Smooth muscle cell (in vitro differentiated cells): ENCODE measurements around the gene SUPT7L. TPM values are rescaled to one million over a fixed set of nuclear protein-coding genes. Genes with fewer than 3 reads are reported as not detected.

Source experiments
- DNase-seq: peaks from one replicate; lab custom pipeline; 2025; ENCODE audit not compliant: unreplicated experiment; lab: John Stamatoyannopoulos, UW
- H2AFZ ChIP-seq: fragments of 200-600 bp; sonication (generic); 2 replicates; pipeline ENCODE4 v1.6.0; 2016; ENCODE audit warnings: antibody characterized with exemption, low read depth, mild to moderate bottlenecking
- H3F3A ChIP-seq: fragments of 200-600 bp; sonication (generic); 2 replicates; pipeline ENCODE4 v1.6.0; 2017; ENCODE audit warnings: antibody characterized with exemption, low read depth
- H3K27ac ChIP-seq: fragments of 200-600 bp; sonication (generic); 2 replicates; pipeline ENCODE4 v1.5.1; 2016; ENCODE audit warnings: low read depth, mild to moderate bottlenecking
- H3K27me3 ChIP-seq: fragments of 200-600 bp; sonication (generic); 2 replicates; pipeline ENCODE4 v1.6.1; 2016; ENCODE audit warnings: low read depth, mild to moderate bottlenecking
- H3K36me3 ChIP-seq: fragments of 200-600 bp; sonication (generic); 2 replicates; pipeline ENCODE4 v1.5.1; 2016; ENCODE audit warnings: low read depth
- H3K4me1 ChIP-seq: fragments of 200-600 bp; sonication (generic); 2 replicates; pipeline ENCODE4 v1.5.1; 2016; ENCODE audit warnings: low read depth
- H3K4me2 ChIP-seq: fragments of 200-600 bp; sonication (generic); 2 replicates; pipeline ENCODE4 v1.6.0; 2016; ENCODE audit warnings: mild to moderate bottlenecking
- H3K4me3 ChIP-seq: fragments of 200-600 bp; sonication (generic); 2 replicates; pipeline ENCODE4 v1.5.1; 2016; ENCODE audit warnings: mild to moderate bottlenecking
- H3K79me2 ChIP-seq: fragments of 200-600 bp; sonication (generic); 2 replicates; pipeline ENCODE4 v1.6.0; 2016; ENCODE audit warnings: low read depth, mild to moderate bottlenecking
- H3K9ac ChIP-seq: fragments of 200-600 bp; sonication (generic); 2 replicates; pipeline ENCODE4 v1.6.0; 2016; ENCODE audit warnings: low read depth
- H3K9me3 ChIP-seq: fragments of 200-600 bp; sonication (generic); replicated peaks from 2 replicates; pipeline ENCODE4 v1.5.1; 2016; ENCODE audit warnings: low read depth
- H4K20me1 ChIP-seq: fragments of 200-600 bp; sonication (generic); 2 replicates; pipeline ENCODE4 v1.6.0; 2016; ENCODE audit warnings: low read depth
- WGBS: methylation state at CpG from one replicate; pipeline ENCODE4 v1.1.7; 2016; ENCODE audit warnings: low lambda C conversion rate; 5-methylcytosine and 5-hydroxymethylcytosine counted together
- polyA plus RNA-seq: library from polyadenylated mRNA; unstranded; fragments of >200 nt; fragmentation: Nextera tagmentation; extraction: Ambion mirVana; gene quantifications from 2 replicates; pipeline ENCODE4 v1.2.1, GENCODE V29; 2016
- total RNA-seq: library from RNA; depleted of rRNA; stranded (reverse); fragments of >200 nt; gene quantifications from 2 replicates; pipeline ENCODE4 v1.2.3, GENCODE V29; 2014
- TF ChIP-seq, protein P1 (sequence below): fragments of 200-600 bp; sonication (generic); IDR thresholded peaks from 2 replicates; pipeline ENCODE4 v1.5.1; 2017; ENCODE audit warnings: borderline replicate concordance, mild to moderate bottlenecking, antibody characterized with exemption; ENCODE audit not compliant: insufficient read depth, poor library complexity, severe bottlenecking

The SUPT7L gene
- total and polyA plus RNA-seq, 2 experiments from 2014 or later: 18.9 to 27.6 TPM

DNA sequence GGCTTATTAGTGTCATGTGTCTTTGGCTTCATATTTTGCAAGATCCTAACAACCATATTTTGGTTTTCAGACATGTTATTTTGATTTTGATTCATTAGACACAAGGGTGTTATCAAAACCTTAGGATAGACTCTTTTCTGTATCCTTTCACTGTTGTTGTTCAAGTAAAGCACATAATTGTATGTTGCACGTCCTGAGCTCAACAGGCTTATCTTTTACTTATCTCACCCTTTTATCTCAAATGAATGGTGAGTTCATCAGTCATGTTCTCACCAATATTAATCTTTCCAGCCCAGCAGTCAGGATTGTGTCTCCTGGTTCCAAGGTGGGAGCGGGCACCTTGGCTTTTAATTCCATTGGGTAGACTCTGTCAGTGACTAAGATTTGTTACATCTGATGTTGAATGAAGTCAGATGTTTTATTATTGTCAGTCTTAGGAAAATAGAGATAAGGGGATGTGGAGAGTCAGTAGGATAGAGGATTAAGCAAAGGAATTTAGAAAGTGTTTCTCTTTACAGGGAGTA, 22.6 kb downstream of the SUPT7L start:
- Histone ChIP-seq H3K79me2 (no peaks in the 10 kb centered on the region), H3K27me3 (no peaks in the 10 kb centered on the region), H2AFZ (no peak overlapping the region), H3K27ac (no peak overlapping the region), H3K4me1 (no peaks in the 10 kb centered on the region), H3F3A (no peaks in the 10 kb centered on the region), H3K9ac (no peak overlapping the region), H4K20me1 (no peaks in the 10 kb centered on the region), H3K9me3 (no peaks in the 10 kb centered on the region), H3K36me3 (peaks cover 27% of the 10 kb centered on the region), H3K4me3 (no peak overlapping the region), H3K4me2 (no peak overlapping the region)
- DNase-seq: no peak
- WGBS: 81% methylated on average over 2 of the region's 2 CpGs
- TF ChIP-seq, protein P1, sequence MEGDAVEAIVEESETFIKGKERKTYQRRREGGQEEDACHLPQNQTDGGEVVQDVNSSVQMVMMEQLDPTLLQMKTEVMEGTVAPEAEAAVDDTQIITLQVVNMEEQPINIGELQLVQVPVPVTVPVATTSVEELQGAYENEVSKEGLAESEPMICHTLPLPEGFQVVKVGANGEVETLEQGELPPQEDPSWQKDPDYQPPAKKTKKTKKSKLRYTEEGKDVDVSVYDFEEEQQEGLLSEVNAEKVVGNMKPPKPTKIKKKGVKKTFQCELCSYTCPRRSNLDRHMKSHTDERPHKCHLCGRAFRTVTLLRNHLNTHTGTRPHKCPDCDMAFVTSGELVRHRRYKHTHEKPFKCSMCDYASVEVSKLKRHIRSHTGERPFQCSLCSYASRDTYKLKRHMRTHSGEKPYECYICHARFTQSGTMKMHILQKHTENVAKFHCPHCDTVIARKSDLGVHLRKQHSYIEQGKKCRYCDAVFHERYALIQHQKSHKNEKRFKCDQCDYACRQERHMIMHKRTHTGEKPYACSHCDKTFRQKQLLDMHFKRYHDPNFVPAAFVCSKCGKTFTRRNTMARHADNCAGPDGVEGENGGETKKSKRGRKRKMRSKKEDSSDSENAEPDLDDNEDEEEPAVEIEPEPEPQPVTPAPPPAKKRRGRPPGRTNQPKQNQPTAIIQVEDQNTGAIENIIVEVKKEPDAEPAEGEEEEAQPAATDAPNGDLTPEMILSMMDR: no peak

DNA sequence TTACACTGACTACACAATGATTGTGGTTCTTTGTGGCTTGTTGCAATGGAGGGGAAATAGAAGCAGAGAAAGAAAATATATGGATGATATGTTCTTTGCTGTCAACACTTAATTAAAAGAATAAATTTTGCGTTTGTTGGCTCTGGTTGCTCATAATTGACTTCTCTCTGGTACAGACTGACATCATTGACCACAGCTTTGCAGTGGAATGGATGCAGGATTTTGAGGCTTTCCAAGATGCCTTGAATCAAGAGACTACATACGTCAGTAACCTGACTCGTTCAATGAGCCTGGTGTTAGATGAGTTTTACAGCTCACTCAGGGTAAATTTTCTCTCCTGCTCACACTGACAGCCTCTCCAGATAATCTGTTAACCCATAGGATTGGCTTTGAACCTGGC, 24.7 kb downstream of the SUPT7L start:
- DNase-seq: no peak
- no peaks in the 10 kb centered on the region for H3K4me1 ChIP-seq
- no peaks in the 10 kb centered on the region for H3K9me3 ChIP-seq
- H3K36me3 ChIP-seq: peaks cover 37% of the 10 kb centered on the region
- H3K9ac ChIP-seq: peak overlapping the region; percentile 4
- no peak overlapping the region for H2AFZ ChIP-seq
- TF ChIP-seq, protein P1: no peak
- no peak overlapping the region for H3K4me3 ChIP-seq
- H3K27ac ChIP-seq: peak overlapping the region; percentile 65
- WGBS: 72% methylated on average over 3 of the region's 3 CpGs
- no peaks in the 10 kb centered on the region for H3F3A ChIP-seq
- no peak overlapping the region for H3K4me2 ChIP-seq
- H3K79me2 ChIP-seq: no peaks in the 10 kb centered on the region
- H3K27me3 ChIP-seq: no peaks in the 10 kb centered on the region
- no peaks in the 10 kb centered on the region for H4K20me1 ChIP-seq

DNA sequence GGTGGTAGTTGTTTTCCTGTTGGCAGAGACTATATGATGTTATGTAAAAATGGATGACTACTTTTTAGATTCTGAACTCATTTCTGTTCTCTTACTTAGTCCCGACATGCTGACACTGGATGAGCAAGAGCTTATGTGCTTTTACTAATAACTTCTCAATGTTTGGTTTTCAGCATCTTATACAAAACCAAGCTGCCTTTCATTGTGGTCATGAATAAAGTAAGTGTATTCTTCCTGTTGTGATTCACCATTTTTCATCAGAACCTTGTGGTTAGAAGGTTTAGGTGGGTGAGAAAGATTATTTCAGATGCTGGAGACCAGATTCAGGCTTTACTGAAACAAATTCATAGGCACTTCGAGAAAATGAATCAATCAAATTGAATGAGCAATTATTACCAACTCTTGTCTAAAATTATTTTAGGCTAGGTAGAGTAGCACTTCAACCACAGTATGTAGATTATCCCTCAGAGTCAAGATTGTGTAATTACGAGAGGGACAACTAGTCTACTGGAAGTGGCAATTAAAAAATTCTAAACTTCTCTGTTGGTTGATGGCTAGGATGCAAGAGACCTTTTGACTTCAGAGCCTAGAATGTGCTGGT, 25.3 kb downstream of the SUPT7L start:
- TF ChIP-seq, protein P1: no peak
- H3K9ac ChIP-seq: peak overlapping the region; percentile 4
- no peaks in the 10 kb centered on the region for H4K20me1 ChIP-seq
- H3K4me3 ChIP-seq: no peak overlapping the region
- H3K36me3 ChIP-seq: peaks cover 37% of the 10 kb centered on the region
- H3K4me2 ChIP-seq: no peak overlapping the region
- H3K4me1 ChIP-seq: no peaks in the 10 kb centered on the region
- H3K79me2 ChIP-seq: no peaks in the 10 kb centered on the region
- no peaks in the 10 kb centered on the region for H3K9me3 ChIP-seq
- 87% methylated on average over 3 of the region's 3 CpGs for WGBS
- DNase-seq: no peak
- H3K27ac ChIP-seq: peak overlapping the region; percentile 64
- H3K27me3 ChIP-seq: no peaks in the 10 kb centered on the region
- no peaks in the 10 kb centered on the region for H3F3A ChIP-seq
- H2AFZ ChIP-seq: no peak overlapping the region

DNA sequence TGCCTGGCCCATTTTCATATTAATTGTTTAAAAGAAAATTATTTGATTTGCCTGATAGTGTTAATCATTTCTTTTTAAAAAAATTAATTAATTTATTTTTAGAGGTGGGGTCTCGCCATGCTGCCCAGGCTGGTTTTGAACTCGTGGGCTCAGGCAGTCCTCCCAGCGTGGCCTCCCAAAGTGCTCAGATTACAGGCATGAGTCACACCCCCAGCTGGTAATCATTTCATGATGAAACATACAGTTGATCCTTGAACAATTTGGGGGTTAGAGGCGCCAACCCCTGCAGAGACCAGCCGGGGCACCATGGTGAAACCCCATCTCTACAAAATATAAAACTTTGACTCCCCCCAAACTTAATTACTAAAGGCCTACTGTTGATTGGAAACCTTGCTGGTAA, 26.6 kb downstream of the SUPT7L start:
- H3K4me3 ChIP-seq: no peak overlapping the region
- H2AFZ ChIP-seq: no peak overlapping the region
- H3K4me2 ChIP-seq: no peak overlapping the region
- H3K27me3 ChIP-seq: no peaks in the 10 kb centered on the region
- no peaks in the 10 kb centered on the region for H3K9me3 ChIP-seq
- no peak overlapping the region for H3K27ac ChIP-seq
- WGBS: 89% methylated on average over 5 of the region's 5 CpGs
- no peaks in the 10 kb centered on the region for H3F3A ChIP-seq
- no peak for DNase-seq
- TF ChIP-seq, protein P1: no peak
- H3K79me2 ChIP-seq: no peaks in the 10 kb centered on the region
- H4K20me1 ChIP-seq: no peaks in the 10 kb centered on the region
- H3K4me1 ChIP-seq: no peaks in the 10 kb centered on the region
- no peak overlapping the region for H3K9ac ChIP-seq
- H3K36me3 ChIP-seq: peaks cover 37% of the 10 kb centered on the region
